ENCODE results near the gene FDX2.
"Not testable (repeated sequence)": the region's sequence is repeated elsewhere in the genome, so short reads cannot be mapped to it uniquely, and the experiment has no call there.

The FDX2 gene

GRCh38 chr19:10284065-10284959 is 31.5 kb downstream of the FDX2 start:
- no peak for DNase-seq (ENCODE audit: low read depth)

GRCh38 chr19:10283301-10284064 is 32.3 kb downstream of the FDX2 start:
- DNase-seq (ENCODE audit: low read depth), result no peak

GRCh38 chr19:10282043-10282442 is 33.8 kb downstream of the FDX2 start:
- DNase-seq (ENCODE audit: low read depth), result not testable (repeated sequence)

DNA sequence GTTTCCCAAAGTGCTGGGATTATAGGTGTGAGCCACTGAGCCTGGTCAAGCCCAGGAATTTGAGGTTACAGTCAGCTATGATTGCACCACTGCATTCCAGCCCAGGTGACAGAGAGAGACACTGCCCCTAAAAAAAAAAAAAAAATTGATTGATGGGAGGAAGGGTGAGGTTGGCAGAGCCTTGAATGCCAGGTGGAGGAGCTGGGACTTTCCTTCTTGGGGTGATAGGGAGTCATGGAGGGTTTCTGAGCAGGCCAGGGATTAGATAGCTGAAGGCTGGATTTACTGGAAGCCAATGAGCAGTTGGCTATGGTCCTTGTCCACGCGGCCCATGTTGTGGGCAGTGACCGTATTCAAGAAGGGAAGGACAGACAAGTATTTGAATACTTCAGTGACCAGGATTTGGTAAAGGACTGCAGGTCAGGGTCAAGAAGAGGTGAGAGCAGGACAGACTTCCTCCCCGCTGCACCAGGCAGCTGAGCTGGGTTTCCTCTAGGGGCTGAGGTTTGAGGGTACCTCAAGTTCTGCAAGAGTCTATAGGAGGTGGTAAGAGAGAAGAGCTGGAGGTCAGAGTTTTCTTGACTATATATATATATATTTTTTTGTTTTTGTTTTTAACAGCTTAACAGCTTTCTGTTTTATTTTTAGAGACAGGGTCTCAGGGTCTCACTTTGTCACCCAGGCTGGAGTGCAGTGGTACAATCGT is 35.9 kb downstream of the FDX2 start:
- no peak for DNase-seq (ENCODE audit: low read depth)

- DNase-seq (ENCODE audit: low read depth), result no peak
Observed at GRCh38 chr19:10278935-10279334, 36.9 kb downstream of the FDX2 start.

GRCh38 chr19:10277795-10278589 is 37.8 kb downstream of the FDX2 start:
- no peak for DNase-seq (ENCODE audit: low read depth)

DNA sequence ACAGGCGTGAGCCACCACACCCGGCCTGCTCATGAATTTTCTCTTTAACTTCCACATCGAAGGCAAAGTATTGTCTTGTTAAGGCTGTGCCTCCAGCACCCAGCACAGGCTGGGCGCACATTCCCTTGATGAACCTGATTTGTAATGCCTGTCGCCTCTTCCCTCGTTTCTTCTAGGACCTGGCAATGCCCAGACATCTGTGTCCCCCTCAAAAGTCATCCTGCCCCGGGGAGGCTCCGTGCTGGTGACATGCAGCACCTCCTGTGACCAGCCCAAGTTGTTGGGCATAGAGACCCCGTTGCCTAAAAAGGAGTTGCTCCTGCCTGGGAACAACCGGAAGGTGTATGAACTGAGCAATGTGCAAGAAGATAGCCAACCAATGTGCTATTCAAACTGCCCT is 41.2 kb downstream of the FDX2 start:
- DNase-seq (ENCODE audit: low read depth), result no peak

DNA sequence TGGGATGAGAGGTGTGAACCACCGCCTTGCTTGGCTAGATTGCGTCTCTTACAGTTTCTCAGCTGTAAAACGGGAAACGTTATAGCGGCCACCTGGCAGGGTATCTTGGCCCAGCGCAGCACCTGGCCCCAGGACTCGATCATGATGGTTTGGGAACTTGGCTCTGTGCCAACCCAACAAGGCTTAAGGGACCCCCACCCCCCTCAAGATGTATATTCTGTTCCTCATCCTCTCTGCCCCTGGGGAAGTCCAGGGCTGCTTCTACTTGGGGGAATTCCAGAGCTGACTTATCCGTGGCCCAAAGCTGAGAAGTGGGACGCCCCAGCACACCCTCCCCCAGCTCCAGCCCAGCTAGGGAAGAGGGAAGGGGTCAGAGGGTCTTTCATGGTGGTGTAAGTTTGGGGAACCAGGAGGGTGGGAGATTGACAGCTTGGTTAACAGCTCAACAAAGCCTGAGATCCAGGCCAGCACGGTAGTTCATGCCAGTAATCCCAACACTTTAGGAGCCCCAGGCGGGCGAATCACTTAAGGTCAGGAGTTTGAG is 44.2 kb downstream of the FDX2 start:
- no peak for DNase-seq (ENCODE audit: low read depth)

DNA sequence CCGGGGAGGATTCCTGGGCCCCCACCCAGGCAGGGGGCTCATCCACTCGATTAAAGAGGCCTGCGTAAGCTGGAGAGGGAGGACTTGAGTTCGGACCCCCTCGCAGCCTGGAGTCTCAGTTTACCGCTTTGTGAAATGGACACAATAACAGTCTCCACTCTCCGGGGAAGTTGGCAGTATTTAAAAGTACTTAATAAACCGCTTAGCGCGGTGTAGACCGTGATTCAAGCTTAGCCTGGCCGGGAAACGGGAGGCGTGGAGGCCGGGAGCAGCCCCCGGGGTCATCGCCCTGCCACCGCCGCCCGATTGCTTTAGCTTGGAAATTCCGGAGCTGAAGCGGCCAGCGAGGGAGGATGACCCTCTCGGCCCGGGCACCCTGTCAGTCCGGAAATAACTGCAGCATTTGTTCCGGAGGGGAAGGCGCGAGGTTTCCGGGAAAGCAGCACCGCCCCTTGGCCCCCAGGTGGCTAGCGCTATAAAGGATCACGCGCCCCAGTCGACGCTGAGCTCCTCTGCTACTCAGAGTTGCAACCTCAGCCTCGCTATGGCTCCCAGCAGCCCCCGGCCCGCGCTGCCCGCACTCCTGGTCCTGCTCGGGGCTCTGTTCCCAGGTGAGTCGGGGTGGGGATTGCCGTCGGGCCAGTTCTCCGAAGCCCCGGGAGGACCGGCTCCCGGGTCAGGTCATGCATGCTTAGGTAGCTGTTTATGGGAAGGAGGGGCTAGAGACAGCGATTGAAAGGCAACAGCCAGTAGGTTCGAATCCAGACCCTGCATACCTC is 45.0 kb downstream of the FDX2 start, which contains the start of gene ICAM1:
TSS of gene ICAM1 (plus strand) at position 505 of the 779 bp plus-strand sequence. CDS start at position 545, 40 bp downstream.
- peak; percentile 52 for DNase-seq (ENCODE audit: low read depth)

DNA sequence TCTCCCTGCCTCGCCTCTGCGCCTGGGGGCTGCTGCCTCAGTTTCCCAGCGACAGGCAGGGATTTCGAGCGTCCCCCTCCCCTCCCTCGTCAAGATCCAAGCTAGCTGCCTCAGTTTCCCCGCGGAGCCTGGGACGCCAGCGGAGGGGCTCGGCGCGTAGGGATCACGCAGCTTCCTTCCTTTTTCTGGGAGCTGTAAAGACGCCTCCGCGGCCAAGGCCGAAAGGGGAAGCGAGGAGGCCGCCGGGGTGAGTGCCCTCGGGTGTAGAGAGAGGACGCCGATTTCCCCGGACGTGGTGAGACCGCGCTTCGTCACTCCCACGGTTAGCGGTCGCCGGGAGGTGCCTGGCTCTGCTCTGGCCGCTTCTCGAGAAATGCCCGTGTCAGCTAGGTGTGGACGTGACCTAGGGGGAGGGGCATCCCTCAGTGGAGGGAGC is 45.6 kb downstream of the FDX2 start:
- no peak for DNase-seq (ENCODE audit: low read depth)

- peak; percentile 77 for DNase-seq (ENCODE audit: low read depth)
Observed at GRCh38 chr19:10269333-10270179, 46.3 kb downstream of the FDX2 start.

DNA sequence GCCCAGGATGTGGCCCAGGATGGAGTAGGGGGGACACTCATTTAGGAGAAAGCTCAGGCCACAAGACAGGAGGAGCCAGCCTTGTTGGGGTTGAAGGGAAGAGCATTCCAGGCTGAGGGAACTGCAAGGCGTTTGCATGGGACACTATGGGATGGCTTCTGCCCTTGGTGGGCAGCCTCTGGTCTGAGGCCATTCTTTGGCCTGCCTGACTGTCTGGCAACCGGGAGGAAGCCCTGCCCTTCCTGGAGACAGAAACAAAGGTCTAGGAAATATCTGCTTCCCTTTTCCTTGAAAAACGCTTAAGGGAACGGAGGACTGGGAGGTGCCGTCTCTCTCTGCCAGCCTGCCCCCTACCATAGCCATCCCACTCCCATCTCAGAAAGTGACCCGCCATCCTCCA is 47.7 kb downstream of the FDX2 start:
- DNase-seq (ENCODE audit: low read depth), result no peak

GRCh38 chr19:10266706-10267105 is 49.1 kb downstream of the FDX2 start:
- DNase-seq (ENCODE audit: low read depth), result no peak

GRCh38 chr19:10262771-10263170 is 53.0 kb downstream of the FDX2 start:
- no peak for DNase-seq (ENCODE audit: low read depth)

DNA sequence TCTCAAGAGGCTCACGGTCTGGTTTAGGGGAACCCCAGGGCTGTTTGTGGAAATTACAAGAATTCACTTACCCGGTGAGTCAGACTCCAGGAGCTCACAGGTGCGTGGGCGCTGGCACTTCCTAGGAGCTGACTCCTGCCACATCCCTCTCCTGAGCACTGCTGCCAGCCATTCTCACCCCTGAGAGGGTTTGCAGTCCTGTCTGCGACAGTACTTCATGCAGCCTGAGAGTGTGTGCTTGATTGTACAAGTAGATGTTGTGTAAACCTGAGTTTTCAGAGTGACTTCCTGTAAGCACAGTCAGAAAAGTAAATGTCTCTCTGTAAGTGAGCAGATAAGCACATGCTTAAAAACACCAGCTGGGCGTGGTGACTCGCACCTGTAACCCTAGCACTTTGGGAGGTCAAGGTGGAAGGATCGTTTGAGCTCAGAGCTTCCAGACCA is 55.7 kb downstream of the FDX2 start:
- no peak for DNase-seq (ENCODE audit: low read depth)

All from T follicular helper cell (primary cell).